GM12878 (cell line): Measurements from ENCODE around the gene RNASEH2B. TPM values are rescaled to one million over a fixed set of nuclear protein-coding genes. Genes with fewer than 3 reads are reported as not detected.
A peak's percentile ranks its signal among the peaks of the same experiment; 100 is the strongest.

Experiments
- ATAC-seq: fragments of 200-7000 bp; cut with Tn5 transposase; 3 replicates; pipeline ENCODE4 v1.9.1; 2020; ENCODE audit warnings: mild to moderate bottlenecking, moderate library complexity
- BruUV-seq: library from RNA; stranded (reverse); fragments of 400-500 nt; replicated peaks from 2 replicates; lab custom pipeline; 2021; lab: Mats Ljungman, UMichigan
- CTCF ChIA-PET: fragments of 300-600 bp; sonication (Branson Sonifier 250); formaldehyde crosslinking; extraction: SDS; loops from one replicate; lab custom pipeline; 2021; ENCODE audit warnings: inconsistent platforms; lab: Yijun Ruan, JAX
- POLR2A ChIA-PET: fragments of 350-600 bp; formaldehyde crosslinking; extraction: SDS; loops from one replicate; lab custom pipeline; 2021; ENCODE audit warnings: inconsistent platforms; lab: Charles Lee
- RAD21 ChIA-PET: fragments of 300-600 bp; sonication (Branson Sonifier 250); formaldehyde crosslinking; loops from one replicate; lab custom pipeline; 2023; ENCODE audit warnings: antibody characterized with exemption; ENCODE audit not compliant: unreplicated experiment; lab: Charles Lee
- SMC1A ChIA-PET: fragments of 300-600 bp; sonication (Branson Sonifier 250); formaldehyde crosslinking; loops from one replicate; lab custom pipeline; 2023; ENCODE audit not compliant: unreplicated experiment, uncharacterized antibody; lab: Charles Lee
- DNase-seq: peaks from one replicate; pipeline ENCODE4 v3.0.0-alpha.2; 2011; ENCODE audit warnings: low read depth, low spot score
- FAIRE-seq: peaks from 3 replicates; lab custom pipeline; 2011; peaks lifted over from hg19 to GRCh38; lab: Jason Lieb, UNC
- H2AFZ ChIP-seq: 2 replicates; pipeline ENCODE4 v1.6.0; 2011; ENCODE audit warnings: low read depth, low read length, control low read depth; ENCODE audit not compliant: control insufficient read depth
- H3K27ac ChIP-seq: 2 replicates; pipeline ENCODE4 v1.5.1; 2011; ENCODE audit warnings: control low read depth; ENCODE audit not compliant: control insufficient read depth, insufficient read depth
- H3K27me3 ChIP-seq, 2 experiments: replicated peaks in 1 of 2; 2 replicates each; pipeline versions ENCODE4 v1.6.0 to v1.6.1; 2011; ENCODE audit warnings: low read length in 1 of 2; ENCODE audit not compliant: control insufficient read depth in 2 of 2, insufficient read depth in 2 of 2
- H3K36me3 ChIP-seq, 2 experiments: 2 replicates each; pipeline ENCODE4 v1.5.1; 2011; ENCODE audit warnings: low read length in 1 of 2; ENCODE audit not compliant: control insufficient read depth in 2 of 2, insufficient read depth in 2 of 2
- H3K4me1 ChIP-seq: 2 replicates; pipeline ENCODE4 v1.6.1; 2011; ENCODE audit warnings: mild to moderate bottlenecking, low read length, moderate library complexity, mixed read lengths; ENCODE audit not compliant: control insufficient read depth, insufficient read depth
- H3K4me2 ChIP-seq: 2 replicates; pipeline ENCODE4 v1.6.0; 2011; ENCODE audit warnings: control low read depth; ENCODE audit not compliant: control insufficient read depth, insufficient read depth
- H3K4me3 ChIP-seq: fragments of 200-600 bp; sonication (generic); 2 replicates; pipeline ENCODE4 v1.5.1; 2016
- H3K79me2 ChIP-seq: 2 replicates; pipeline ENCODE4 v1.6.0; 2011; ENCODE audit warnings: low read length; ENCODE audit not compliant: control insufficient read depth, insufficient read depth
- H3K9ac ChIP-seq: 2 replicates; pipeline ENCODE4 v1.8.0; 2011; ENCODE audit warnings: low read length, control low read depth, mixed read lengths; ENCODE audit not compliant: control insufficient read depth, insufficient read depth
- H3K9me3 ChIP-seq: replicated peaks from 3 replicates; pipeline ENCODE4 v1.5.1; 2011; ENCODE audit warnings: mild to moderate bottlenecking, low read length; ENCODE audit not compliant: control insufficient read depth, insufficient read depth
- H4K20me1 ChIP-seq: 2 replicates; pipeline ENCODE4 v1.6.0; 2011; ENCODE audit not compliant: control insufficient read depth, insufficient read depth
- GABPA ChIP-seq: IDR thresholded peaks from 2 replicates; pipeline ENCODE4 v1.6.1; 2014; ENCODE audit warnings: antibody characterized with exemption, low read depth, mild to moderate bottlenecking, inconsistent platforms
- IKZF2 ChIP-seq, 2 experiments: fragments of 450-650 bp; IDR thresholded peaks; 2 replicates each; pipeline ENCODE4 v1.6.1; 2017; ENCODE audit warnings: mild to moderate bottlenecking in 2 of 2, moderate library complexity in 2 of 2
- SMC3 ChIP-seq: IDR thresholded peaks from 2 replicates; pipeline ENCODE4 v1.6.1; 2011; ENCODE audit warnings: low read length, improper control_type of control experiment, borderline replicate concordance
- SPI1 ChIP-seq: IDR thresholded peaks from 2 replicates; pipeline ENCODE4 v1.6.1; 2011; ENCODE audit warnings: low read depth, mild to moderate bottlenecking, low read length, moderate library complexity, borderline replicate concordance; ENCODE audit not compliant: insufficient read depth
- STAT1 ChIP-seq: fragments of 450-650 bp; conservative IDR thresholded peaks from 2 replicates; pipeline ENCODE4 v1.6.1; 2014; ENCODE audit warnings: antibody characterized with exemption, mild to moderate bottlenecking
- STAT3 ChIP-seq: IDR thresholded peaks from 2 replicates; pipeline ENCODE4 v1.6.1; 2011; ENCODE audit warnings: low read depth, low read length, improper control_type of control experiment
- WGBS: methylation state at CpG from one replicate; pipeline ENCODE4 v1.1.6; 2016; ENCODE audit warnings: low lambda C conversion rate; ENCODE audit not compliant: insufficient replicate concordance, insufficient coverage; ENCODE audit errors: missing lambda C conversion rate; 5-methylcytosine and 5-hydroxymethylcytosine counted together
- in situ Hi-C: fragments of 300-500 bp; cut with MboI; formaldehyde crosslinking; loops from 9 replicates; pipeline ENCODE4 v1.14.3; 2018; ENCODE audit warnings: mixed read lengths
- intact Hi-C: fragments of 100-400 bp; cut with micrococcal nuclease; formaldehyde crosslinking; loops from one replicate; pipeline ENCODE4 v1.14.2; 2022; ENCODE audit not compliant: unreplicated experiment
- polyA plus RNA-seq, 11 experiments: library from polyadenylated mRNA; depleted of rRNA in 4 of 11; unstranded in 6 of 11; stranded (reverse) in 5 of 11; fragments of >200 nt; fragmentation: Nextera tagmentation in 4 of 11; fragmentation: Illumina TruSeq in 1 of 11; extraction: Ambion mirVana in 4 of 11; extraction: Trizol in 1 of 11; gene quantifications; 1 replicate in 1 of 11; 2 replicates in 10 of 11; pipeline versions ENCODE4 v1.2.1 to v1.2.3, GENCODE V29; 2011 to 2016; ENCODE audit warnings: inconsistent platforms in 2 of 11, missing spikeins in 2 of 11, low read depth in 1 of 11
- total RNA-seq, 4 experiments: library from RNA; depleted of rRNA in 3 of 4; stranded (reverse); fragments of >200 nt in 3 of 4; fragmentation: Illumina TruSeq in 1 of 4; extraction: Trizol in 1 of 4; gene quantifications; 2 replicates each; pipeline versions ENCODE4 v1.2.1 to v1.2.3, GENCODE V29; 2013 to 2021
- TF ChIP-seq, protein P1 (sequence below): fragments of 450-650 bp; IDR thresholded peaks from 2 replicates; pipeline ENCODE4 v1.6.1; 2016; ENCODE audit warnings: mild to moderate bottlenecking
- TF ChIP-seq, protein P2 (sequence below): IDR thresholded peaks from 2 replicates; pipeline ENCODE4 v1.6.1; 2011; ENCODE audit warnings: low read depth, low read length, improper control_type of control experiment, borderline replicate concordance
- TF ChIP-seq, protein P3 (sequence below): fragments of 450-650 bp; formaldehyde crosslinking; IDR thresholded peaks from 2 replicates; pipeline ENCODE4 v1.4.0; 2022; ENCODE audit warnings: mild to moderate bottlenecking, moderate library complexity
- TF ChIP-seq, protein P4 (sequence below): IDR thresholded peaks from 2 replicates; pipeline ENCODE4 v1.6.1; 2012; ENCODE audit warnings: low read length, inconsistent platforms

The RNASEH2B gene
- total and polyA plus RNA-seq, 10 of the 15 experiments (the other 5 are each of a cell fraction or from before 2014, with no cell fraction given): 64.9 to 148 (median 97.3) TPM

DNA sequence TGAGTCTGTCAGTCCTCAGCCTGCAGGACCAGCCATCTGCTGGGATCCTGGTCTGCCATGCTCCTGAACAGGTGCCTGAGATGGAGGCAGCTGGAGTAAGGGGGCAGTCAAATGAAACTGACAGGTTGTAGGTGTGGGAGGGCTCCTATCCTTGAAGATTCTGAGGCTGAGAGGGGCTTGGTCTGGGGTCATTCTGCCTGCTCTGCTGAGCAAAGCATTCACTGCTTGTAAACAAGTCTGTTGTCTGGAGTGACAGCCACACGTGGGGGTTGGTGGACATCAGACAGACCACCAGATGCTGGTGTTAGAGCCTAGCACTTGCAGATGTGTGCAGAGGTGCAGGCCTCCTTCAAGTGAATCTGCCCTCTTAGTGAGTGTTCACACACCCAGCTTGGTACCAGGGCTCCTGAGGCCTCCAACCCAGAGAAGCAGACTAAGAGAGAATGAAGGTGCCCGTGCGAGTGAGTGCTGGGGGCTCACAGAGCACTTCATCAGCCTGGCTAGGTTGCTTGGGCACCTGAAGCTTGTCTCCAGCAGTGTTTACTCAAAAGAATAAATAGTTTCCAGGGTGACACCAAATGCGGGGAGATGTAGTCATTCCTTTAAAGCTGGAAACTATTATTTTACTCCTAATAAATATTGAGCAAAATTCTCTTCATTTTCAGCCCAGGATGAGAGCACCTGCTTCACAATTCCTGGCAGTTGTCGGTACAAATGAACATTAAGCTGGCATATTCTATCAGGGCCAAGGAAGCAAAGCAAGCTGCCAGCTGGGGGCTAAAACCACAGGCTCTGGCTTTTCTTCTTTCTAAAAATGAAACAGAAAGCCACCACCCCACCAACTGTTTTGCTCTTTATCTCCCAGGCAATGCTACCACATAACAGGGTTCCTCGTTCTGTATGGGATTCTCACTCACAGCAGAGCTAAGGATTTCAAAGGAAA is 82.3 kb downstream of the RNASEH2B start (continued):
- TF ChIP-seq SMC3 (no peak), STAT3 (no peak), STAT1 (no peak), SPI1 (peak; percentile 8; the same call in 1 of the 2 replicates), GABPA (no peak)
- TF ChIP-seq, protein P1, sequence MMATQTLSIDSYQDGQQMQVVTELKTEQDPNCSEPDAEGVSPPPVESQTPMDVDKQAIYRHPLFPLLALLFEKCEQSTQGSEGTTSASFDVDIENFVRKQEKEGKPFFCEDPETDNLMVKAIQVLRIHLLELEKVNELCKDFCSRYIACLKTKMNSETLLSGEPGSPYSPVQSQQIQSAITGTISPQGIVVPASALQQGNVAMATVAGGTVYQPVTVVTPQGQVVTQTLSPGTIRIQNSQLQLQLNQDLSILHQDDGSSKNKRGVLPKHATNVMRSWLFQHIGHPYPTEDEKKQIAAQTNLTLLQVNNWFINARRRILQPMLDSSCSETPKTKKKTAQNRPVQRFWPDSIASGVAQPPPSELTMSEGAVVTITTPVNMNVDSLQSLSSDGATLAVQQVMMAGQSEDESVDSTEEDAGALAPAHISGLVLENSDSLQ: no peak
- TF ChIP-seq, protein P2, sequence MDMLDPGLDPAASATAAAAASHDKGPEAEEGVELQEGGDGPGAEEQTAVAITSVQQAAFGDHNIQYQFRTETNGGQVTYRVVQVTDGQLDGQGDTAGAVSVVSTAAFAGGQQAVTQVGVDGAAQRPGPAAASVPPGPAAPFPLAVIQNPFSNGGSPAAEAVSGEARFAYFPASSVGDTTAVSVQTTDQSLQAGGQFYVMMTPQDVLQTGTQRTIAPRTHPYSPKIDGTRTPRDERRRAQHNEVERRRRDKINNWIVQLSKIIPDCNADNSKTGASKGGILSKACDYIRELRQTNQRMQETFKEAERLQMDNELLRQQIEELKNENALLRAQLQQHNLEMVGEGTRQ: no peak

GRCh38 chr13:50993371-50993770 is 83.8 kb downstream of the RNASEH2B start:
- Histone ChIP-seq H3K4me1 (peaks cover 11% of the 10 kb centered on the region), H3K4me2 (no peak overlapping the region), H3K9ac (no peak overlapping the region), H3K27me3 (no peaks in the 10 kb centered on the region), H3K9me3 (no peaks in the 10 kb centered on the region), H3K4me3 (no peak overlapping the region), H3K79me2 (no peaks in the 10 kb centered on the region), H3K27ac (no peak overlapping the region), H3K36me3 (no peaks in the 10 kb centered on the region)
- 54% methylated on average over 2 of the region's 2 CpGs for WGBS
- ATAC-seq: no peak
- CTCF ChIA-PET: no interaction called here
- DNase-seq: no peak
- in situ Hi-C loops (no loop called here), intact Hi-C loops (no loop called here)
- SMC1A ChIA-PET: interaction anchor here (1.1 to 1.5 kb wide), 3 partner anchors 24 to 81 kb away, joined by 3 to 4 read pairs (median 3); no protein-coding TSS in a partner anchor
- BruUV-seq: no TSS peak
- RAD21 ChIA-PET: interaction anchor here (0.7 to 1.4 kb wide), 2 partner anchors 76 to 84 kb away, joined by 3 read pairs; no protein-coding TSS in a partner anchor
- POLR2A ChIA-PET: no interaction called here
- FAIRE-seq: no peak
- TF ChIP-seq, protein P3, sequence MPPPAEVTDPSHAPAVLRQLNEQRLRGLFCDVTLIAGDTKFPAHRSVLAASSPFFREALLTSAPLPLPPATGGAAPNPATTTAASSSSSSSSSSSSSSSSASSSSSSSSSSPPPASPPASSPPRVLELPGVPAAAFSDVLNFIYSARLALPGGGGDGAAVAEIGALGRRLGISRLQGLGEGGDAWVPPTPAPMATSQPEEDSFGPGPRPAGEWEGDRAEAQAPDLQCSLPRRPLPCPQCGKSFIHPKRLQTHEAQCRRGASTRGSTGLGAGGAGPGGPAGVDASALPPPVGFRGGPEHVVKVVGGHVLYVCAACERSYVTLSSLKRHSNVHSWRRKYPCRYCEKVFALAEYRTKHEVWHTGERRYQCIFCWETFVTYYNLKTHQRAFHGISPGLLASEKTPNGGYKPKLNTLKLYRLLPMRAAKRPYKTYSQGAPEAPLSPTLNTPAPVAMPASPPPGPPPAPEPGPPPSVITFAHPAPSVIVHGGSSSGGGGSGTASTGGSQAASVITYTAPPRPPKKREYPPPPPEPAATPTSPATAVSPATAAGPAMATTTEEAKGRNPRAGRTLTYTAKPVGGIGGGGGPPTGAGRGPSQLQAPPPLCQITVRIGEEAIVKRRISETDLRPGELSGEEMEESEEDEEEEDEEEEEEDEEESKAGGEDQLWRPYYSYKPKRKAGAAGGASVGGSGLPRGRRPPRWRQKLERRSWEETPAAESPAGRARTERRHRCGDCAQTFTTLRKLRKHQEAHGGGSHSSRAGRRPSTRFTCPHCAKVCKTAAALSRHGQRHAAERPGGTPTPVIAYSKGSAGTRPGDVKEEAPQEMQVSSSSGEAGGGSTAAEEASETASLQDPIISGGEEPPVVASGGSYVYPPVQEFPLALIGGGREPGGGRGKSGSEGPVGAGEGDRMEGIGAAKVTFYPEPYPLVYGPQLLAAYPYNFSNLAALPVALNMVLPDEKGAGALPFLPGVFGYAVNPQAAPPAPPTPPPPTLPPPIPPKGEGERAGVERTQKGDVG: no peak
- no peak for TF ChIP-seq SMC3
- no peak for TF ChIP-seq IKZF2 (IDR thresholded peaks at IDR 0.05)
- TF ChIP-seq, protein P4, sequence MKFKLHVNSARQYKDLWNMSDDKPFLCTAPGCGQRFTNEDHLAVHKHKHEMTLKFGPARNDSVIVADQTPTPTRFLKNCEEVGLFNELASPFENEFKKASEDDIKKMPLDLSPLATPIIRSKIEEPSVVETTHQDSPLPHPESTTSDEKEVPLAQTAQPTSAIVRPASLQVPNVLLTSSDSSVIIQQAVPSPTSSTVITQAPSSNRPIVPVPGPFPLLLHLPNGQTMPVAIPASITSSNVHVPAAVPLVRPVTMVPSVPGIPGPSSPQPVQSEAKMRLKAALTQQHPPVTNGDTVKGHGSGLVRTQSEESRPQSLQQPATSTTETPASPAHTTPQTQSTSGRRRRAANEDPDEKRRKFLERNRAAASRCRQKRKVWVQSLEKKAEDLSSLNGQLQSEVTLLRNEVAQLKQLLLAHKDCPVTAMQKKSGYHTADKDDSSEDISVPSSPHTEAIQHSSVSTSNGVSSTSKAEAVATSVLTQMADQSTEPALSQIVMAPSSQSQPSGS: no peak
- TF ChIP-seq, all 136 proteins: peak for 0
- H2AFZ ChIP-seq: no peak overlapping the region
- H4K20me1 ChIP-seq: no peaks in the 10 kb centered on the region
